Embryonic facial prominence (tissue), 1 donor: Measurements from ENCODE around the gene LHX5.

Experiments used
- DNase-seq: peaks from one replicate; pipeline ENCODE4 v3.0.0-alpha.2; 2016; ENCODE audit errors: extremely low spot score

LHX5 gene

DNA sequence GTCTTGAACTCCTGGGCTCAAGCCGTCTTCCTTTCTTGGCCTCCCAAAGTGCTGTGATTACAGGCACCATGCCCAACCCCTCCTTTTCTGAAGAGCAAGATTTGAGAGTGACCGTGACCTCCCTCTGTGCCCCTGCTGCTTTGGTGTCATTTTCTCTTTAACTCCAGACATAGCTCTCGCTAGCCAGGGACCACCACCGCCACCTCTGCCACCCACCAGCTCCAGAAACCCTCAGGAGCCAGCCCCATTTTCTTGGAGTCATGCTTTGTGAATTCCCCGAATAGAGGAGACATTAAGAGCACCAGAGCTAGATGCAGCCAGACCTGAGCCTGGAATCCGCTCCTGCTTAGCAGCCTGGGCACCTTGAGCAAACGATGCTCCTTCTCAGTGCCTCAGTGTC is 31.3 kb downstream of the LHX5 start:
- no peak for DNase-seq

DNA sequence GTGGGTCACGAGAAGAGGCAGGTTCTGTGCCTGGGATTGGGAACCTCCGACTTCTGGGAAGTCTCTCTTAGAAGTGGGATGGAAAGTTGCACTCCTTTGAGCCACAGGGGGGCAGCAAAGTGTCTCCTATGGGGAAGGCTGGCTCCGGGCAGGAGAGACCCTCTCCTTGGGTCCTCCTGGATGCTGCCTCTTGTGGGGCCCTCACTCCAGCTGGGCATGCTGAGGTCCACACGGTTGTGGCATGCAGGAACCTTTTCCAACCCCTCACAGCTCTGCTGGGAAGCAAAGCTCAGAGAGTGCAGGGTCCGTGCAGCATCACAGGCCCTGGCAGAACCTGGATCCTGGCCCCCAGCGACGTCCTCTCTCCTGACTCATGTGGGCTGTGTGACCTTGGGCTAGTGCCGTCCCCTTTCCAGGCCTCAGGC is 32.1 kb downstream of the LHX5 start:
- no peak for DNase-seq

DNA sequence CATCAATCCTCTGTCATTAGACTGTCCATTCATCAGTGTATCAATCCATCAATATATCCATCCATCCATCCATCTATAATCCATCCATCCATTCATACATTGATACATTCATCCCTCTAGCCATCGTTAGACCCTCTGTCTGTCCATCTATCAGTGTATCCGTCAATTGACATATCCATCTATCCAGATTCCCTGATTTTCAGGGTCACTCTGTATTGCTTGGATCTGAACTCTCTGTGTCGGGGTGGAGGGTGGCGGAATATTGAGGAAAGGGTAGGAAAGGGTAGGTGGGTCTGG is 32.4 kb downstream of the LHX5 start:
- no peak for DNase-seq

DNA sequence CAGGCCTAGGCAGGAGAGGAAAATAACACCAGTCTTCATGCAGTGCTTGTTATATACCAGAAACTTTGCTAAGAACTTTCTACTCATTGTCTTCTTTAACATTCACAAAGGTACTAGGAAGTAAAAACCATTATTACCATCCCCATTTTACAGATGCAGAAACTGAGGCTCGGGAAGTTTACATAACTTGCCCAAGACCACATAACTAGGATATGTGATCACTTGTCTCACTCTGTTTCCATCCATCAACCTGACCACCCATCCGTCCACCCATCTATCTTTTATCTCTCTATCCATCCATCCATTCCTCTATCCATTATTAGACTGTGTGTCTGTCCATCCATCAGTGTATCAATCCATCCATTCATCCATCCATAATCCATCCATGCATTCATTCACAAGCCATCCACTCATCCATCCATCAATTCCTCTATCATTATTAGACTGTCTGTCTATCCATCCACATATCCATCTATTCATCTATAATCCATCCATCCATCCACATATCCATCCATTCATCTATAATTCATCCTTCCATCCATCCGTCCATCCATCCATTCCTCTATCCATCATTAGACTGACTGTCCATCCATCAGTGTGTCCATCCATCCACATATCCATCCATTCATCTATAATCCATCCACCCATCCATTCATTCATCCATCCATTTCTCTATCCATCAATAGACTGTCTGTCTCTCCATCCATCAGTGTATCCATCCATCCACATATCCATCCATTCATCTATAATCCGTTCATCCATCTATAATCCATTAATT is 33.0 kb downstream of the LHX5 start:
- no peak for DNase-seq

DNA sequence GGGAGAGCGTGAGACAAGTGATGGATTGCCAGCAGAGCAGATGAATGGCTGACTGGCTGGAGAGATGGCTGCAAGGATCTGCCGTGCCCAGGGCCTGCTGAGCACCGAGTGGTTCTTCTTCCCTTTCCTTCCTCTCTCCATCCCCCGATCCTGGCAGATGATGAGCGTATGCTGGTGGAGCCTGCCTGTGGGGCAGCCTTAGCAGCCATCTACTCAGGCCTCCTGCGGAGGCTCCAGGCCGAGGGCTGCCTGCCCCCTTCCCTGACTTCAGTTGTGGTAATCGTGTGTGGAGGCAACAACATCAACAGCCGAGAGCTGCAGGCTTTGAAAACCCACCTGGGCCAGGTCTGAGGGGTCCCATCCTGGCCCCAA is 34.0 kb downstream of the LHX5 start:
- no peak for DNase-seq

DNA sequence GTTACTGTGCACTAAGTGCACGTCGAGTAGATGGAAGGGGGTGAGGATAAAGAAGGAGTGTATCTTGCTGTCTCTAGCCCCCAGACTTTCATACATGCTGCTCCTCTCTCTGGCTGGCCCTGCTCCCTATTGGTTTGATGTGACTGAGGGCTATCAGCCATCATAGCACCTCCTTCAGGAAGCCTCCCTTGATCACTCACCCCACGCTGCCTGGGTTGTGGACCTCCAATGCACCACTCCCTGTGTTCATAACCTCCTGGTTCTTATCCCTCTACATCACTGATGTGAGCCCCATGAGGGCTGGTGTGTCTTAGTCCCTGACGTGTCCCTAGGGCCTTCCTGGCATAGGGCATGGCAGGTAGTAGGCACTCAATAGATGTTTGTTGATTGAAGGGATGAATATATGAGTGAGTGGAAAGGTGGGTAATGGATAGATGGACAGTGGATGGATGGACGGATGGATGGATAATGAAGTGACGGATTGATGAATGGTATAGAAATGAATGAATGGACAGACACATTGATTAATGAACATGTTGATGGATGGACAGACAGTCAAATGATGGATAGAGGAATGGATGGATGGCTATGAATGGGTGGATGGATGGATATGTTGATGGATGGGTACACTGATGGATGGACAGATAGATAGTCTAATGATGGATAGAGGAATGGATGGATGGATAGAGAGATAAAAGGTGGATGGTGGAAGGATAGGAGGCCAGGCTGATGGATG is 34.5 kb downstream of the LHX5 start:
- DNase-seq: no peak

DNA sequence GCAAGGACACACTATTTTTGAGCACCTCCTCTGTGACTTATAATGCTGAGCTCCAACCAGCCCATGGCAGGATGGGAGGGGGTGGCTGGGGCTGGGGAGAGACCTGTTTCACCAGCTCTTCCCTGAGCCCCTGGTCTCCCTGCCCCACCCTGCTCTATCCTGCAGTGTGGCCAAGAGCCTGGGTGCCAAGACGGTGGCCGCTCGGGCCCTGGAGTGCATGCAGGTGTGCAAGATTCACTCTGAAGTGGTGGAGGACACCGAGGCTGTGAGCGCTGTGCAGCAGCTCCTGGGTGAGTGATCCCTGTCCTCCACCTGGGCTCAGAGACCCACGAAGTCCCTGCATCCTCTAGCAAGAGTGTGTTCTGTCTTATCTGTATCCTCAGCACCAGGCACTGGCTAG is 35.1 kb downstream of the LHX5 start:
- no peak for DNase-seq

DNA sequence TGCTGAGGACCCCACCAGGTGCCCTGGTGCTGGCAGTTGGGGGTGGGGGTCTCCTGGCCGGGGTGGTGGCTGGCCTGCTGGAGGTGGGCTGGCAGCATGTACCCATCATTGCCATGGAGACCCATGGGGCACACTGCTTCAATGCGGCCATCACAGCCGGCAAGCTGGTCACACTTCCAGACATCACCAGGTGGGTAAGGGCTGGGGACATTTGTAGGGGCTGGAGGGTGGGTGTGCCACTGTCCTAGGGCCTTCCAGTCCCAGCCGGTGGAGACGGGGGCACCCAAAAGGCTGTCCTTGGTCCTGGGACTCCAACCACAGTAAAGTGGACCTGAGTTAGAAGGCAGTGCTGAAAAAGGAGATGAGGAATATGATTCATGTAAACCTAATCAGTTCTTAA is 36.3 kb downstream of the LHX5 start:
- no peak for DNase-seq

DNA sequence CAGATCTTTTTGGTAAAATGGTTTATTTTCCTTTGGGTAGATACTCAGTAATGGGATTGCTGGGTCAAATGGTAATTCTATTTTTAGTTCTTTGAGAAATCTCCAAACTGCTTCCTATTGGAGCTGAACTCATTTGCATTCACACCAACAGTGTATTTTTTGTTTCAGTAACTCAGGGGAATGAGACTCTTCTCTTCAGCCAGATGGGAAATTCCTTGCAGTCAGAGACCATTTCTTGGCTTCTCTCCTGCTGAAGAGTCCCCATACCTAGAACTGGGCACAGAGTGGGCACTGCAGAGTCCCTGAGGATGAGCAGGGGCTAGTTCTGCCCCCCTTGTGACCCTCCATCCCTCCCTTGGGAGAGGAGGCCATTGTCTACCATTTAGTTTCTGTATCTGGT is 38.7 kb downstream of the LHX5 start:
- DNase-seq: no peak

DNA sequence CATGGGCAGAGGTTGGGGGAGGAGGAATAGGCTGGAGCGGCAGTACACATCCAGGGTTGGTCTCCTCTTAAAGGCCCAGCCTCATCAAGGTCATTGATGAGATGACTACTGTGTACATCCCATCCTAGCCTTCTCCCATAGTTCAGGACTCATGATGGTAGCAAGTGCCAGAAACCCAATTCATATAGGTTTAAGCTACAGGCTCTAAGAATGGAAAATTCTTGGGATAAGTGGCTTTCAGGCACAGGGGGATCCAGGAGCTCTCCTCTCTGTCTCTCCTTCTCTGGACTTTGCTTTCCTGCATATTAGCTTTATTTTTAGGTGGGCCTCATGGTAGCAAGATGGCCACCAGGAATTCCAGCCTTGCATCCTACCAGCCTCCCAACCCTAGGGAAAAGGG is 43.2 kb downstream of the LHX5 start:
- no peak for DNase-seq

DNA sequence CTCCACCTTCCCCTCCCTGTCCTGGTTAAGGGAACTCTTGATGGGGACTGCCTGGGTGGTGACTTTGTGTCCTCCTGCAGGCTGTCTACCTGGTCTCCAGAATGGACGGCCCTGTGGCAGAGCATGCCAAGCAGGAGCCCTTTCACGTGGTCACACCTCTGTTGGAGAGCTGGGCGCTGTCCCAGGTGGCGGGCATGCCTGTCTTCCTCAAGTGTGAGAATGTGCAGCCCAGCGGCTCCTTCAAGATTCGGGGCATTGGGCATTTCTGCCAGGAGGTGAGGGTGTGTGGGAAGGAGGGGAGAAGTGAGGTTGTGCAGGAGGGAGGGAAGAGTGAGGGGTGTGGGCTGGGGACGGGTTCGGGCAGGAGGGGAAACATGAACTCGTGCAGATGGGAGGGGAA is 43.8 kb downstream of the LHX5 start:
- no peak for DNase-seq

DNA sequence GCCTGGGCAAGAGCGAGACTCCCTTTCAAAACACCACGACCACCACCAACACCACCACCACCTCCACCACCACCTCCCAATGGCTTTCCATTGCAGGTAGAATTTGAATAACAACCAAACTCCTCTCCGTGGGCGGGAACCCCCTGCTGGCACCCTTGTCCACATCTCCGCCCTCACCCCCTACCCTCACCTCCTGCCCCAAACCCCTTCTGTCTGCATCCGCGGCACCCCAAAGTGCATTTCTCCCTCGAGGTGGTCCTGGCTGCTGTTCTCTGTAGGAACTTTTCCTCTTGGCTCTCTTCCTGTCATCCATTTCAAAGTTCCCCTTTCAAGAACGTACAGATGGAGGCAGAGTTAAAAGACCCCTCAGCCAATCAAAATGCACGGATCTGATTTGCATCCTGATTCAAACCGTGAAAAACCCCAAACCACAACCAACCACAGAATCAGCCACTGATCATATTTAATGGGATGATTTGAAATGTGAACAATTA is 45.7 kb downstream of the LHX5 start:
- no peak for DNase-seq

DNA sequence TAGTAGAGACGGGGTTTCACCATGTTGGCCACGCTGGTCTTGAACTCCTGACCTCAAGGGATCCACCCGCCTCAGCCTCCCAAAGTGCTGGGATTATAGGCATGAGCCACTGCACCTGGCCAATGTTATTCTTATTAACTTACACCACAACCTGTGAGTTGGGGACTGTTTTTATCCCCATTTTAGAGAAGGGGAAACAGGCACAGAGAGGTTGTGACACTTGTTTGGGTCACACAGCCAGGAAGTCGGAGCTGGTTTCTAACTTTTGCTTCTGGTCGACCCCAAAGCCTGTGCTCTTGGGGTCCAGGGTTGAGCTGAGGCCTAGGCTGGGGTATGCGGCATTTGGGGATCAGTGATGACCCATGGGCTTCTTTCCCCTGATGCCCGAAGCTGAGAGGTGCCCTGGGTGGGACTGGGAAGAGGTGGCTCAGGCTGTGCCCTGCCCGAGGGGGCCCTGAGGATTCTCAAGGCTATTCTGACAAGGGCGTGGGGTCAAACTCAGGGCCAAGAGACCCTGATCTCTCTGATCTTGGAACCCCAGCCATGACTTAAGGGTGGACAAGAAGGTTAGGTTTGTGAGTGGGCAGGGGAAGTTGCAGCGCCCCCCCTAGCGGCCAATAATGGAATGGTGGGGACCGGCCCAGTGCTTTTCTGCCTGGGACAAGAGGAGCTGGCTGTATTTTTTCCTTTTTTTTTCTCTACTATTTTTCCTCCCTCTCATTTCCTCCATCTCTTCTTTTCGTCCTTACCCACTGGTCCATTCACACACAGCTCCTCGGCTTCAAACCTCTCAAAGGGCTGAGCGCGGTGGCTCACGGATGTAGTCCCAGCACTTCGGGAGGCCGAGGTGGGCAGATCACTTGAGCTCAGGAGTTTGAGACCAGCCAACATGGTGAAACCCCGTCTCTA is 46.5 kb downstream of the LHX5 start:
- DNase-seq: no peak

DNA sequence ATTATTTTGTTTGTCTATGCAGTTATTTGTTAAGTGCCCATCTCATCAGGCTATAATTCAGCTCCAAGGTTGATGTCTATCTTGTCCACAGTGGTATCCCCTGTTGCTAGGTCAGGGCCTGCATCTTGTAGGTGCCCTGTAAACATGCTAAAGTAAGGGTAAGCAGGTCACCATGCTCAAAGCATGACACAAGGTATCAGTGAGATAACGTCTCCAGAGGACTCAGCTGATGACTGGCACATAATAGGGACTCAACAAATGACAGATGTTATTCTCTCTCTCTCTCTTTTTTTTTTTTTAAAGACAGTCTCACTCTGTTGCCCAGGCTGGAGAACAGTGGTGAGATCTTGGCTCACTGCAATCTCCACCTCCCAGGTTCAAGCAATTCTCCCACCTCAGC is 47.2 kb downstream of the LHX5 start:
- DNase-seq: no peak

DNA sequence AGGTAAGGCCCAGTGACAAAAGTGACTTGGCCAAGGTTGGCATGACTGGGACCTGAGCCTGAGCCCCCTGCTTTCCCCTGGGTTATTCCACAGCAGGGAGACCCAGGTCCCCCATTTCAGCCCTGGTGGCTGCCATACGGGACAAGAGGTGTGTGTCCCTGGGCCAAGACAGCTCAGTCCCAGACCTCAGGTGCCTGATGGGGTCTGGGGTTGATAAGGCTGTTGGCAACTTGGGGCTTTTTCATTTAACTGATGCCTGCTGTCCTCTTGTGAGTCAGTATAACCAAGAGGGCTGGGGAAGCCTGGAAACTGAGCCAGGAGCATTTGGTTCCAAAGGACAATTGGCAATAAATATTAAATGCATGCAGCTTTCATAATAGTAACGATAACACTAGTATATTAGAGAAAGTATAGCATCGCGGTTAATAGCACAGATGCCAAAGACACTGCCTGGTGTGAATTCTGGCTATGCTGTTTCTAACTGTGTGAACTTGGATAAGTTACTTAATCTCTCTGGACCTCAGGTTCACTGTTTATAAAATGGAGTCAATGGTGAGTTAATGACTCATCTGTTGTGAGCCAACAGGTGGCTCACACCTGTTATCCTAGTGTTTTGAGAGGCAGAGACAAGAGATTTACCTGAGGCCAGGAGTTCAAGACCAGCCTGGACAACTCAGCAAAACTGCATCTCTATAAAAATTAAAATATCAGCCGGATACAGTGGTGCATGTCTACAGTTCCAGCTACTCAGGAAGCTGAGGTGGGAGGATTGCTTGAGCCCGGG is 48.6 kb downstream of the LHX5 start:
- no peak for DNase-seq

DNA sequence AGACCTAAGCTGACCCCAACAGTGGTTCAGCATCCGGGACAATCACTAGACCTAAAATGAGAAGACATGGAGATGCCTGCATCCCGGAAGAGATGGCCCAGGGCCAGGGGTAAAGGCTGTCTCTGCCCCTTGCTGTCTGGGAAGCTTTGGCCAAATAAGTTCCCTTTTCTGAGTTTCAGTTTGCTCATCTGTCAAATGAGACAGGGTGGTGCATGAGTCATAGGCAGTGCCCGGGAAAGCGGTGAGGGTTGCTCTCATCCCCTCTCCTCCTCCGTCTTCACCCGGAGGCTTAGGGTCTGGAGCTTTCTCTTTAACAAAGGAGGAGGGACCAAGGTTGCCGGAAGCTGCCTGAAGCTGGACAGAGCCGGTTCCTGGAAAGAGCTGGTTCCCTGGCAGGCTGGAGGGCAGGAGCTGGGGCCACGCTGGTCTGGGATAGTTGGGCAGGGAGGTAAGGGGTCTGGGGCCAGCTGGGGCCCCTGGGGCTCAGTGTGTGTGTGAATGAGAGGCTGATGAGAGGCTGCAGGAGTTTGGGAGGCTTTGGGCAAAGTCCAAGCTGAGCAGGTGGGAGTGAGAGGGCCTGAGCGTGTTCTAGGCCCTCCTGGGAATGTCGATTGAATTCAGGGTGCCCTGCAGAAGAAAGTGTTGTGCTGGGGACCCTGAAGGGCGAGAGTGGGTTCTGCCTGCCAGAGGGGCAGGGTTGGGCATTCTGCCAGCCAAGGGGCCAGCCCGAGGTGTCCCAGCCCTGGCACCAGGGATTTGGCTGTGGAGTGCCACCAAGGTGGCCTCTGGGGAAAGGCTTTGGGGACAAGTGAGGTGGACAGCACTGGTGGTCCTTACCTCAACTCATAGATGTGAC is 49.4 kb downstream of the LHX5 start, which contains the start of gene SDSL:
TSS of gene SDSL (plus strand) at position 351 of the 856 bp plus-strand sequence. CDS start 5,603 bp downstream, outside the sequence.
- DNase-seq: no peak

DNA sequence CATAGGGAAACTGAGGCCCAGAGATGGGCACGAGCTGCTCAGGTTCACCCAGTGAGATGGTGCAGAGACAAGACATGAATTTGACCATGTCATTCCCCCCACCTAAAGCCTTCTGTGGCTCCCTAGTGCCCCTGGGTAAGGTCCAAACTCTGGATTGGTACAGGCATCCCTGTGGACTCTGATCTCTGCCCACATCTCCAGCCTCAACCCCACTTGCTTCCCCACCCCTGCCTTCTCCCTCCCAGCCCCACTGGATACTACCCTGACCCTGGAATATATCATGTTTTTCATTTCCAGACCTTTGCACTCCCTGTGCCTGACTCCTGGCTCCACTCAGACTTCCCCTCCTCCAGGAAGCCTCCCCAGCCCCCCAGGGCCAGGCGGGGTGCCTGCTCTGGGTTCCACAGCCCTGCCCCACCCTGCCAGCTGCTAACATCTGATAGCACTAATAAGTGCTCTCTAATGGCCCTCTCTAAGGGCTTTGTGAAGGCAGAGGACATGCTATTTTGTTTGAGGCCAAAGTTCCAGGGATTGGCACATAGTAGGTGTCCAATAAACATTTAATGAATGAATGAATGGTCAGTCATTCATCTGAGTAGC is 50.6 kb downstream of the LHX5 start:
- no peak for DNase-seq

DNA sequence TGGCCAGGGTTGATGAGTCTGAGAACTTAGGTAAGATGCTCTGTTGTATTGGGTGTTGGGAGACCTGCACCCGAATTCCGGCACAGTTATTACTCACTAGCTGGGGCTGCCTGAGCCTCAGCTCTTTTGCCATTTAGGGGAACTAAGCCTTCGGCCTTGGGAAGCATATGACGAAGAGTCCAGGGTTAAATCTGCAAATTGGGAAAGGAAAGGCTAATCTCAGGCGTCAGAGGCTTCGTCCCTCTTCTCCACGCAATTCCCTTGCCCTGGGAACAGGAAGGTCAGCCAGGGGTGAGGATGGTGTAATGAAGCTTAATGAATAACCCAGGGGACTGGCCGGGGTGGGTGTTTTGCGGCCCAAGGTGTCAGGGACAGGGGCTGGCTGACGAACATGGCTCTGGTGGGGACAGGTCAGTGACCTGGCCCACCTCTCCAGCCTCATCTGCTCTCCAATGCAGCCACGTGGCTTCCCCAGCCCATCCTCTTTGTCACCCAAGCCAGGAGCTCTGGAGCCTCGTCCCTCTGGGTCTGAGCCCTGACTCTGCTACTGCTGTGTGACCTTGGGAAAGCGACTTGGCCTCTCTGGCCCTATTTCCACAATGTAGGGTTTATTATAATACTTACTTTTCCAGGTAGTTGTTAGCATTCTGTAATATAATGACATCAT is 53.3 kb downstream of the LHX5 start:
- DNase-seq: no peak

DNA sequence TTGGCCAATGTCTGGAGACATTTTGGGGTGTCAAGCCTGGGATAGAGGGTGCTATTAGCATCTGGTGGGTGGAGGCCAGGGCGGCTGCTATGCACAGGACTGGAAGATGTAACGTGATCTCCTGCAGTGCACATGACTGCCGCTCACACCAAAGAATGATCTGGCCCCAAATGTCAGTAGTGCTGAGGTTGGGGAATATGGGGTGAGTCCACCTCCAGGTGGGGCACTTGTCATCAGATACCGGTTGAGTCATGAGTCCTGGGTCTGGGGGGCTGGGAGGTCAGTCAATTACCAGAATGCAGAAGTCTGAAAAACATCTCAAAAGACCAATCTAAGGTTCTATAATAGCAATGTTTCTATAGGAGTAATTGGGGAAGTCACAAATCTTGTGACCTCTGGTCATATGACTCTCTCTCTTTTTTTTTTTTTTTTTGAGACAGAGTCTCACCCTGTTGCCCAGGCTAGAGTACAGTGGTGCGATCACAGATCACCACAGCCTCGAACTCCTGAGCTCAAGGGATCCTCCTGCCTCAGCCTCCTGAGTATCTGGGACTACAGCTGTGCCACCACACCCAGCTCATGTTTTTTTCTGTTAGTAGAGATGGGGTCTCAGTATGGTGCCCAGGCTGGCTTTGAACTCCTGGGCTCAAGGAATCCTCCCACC is 55.4 kb downstream of the LHX5 start:
- DNase-seq: no peak
